ENCODE measurements around the gene ACTN4.
"Not testable (repeated sequence)": the region's sequence is repeated elsewhere in the genome, so short reads cannot be mapped to it uniquely, and the experiment has no call there.

GRCh38 chr19:38770228-38770948 is 122.9 kb downstream of the ACTN4 start:
- not testable (repeated sequence) for TF ChIP-seq CTCF (conservative IDR thresholded peaks at IDR 0.05; ENCODE audit: low read depth in 2 of 2); EZH2 (IDR thresholded peaks at IDR 0.05; ENCODE audit: low read depth, unreplicated experiment); REST (IDR thresholded peaks at IDR 0.05; ENCODE audit: unreplicated experiment); POLR2AphosphoS5 (IDR thresholded peaks at IDR 0.05; ENCODE audit: low read depth)

Measured in GM23338 (cell line).